PC-9 (cell line): Measurements from ENCODE around the gene KDM4D. TPM values are rescaled to one million over a fixed set of nuclear protein-coding genes. Genes with fewer than 3 reads are reported as not detected.

Experiments
- BruUV-seq: library from RNA; stranded (reverse); fragments of 400-500 nt; replicated peaks from 2 replicates; lab custom pipeline; 2021; lab: Mats Ljungman, UMichigan
- CTCF ChIA-PET: fragments of 300-600 bp; sonication (Branson Sonifier 250); formaldehyde crosslinking; loops from one replicate; lab custom pipeline; 2022; ENCODE audit warnings: antibody characterized with exemption; lab: Charles Lee
- POLR2A ChIA-PET: fragments of 300-600 bp; sonication (Branson Sonifier 250); formaldehyde crosslinking; loops from one replicate; lab custom pipeline; 2022; ENCODE audit warnings: antibody characterized with exemption; ENCODE audit not compliant: unreplicated experiment; lab: Charles Lee
- DNase-seq, 2 experiments: peaks; one replicate each; pipeline versions ENCODE4 v3.0.0 to v3.0.0-alpha.2; 2015 to 2022; ENCODE audit warnings: mixed read lengths in 1 of 2
- H2AFZ ChIP-seq: fragments of 200-600 bp; sonication (generic); 2 replicates; pipeline ENCODE4 v1.8.1; 2017; ENCODE audit warnings: antibody characterized with exemption
- H3F3A ChIP-seq: fragments of 200-600 bp; sonication (generic); 2 replicates; pipeline ENCODE4 v1.8.1; 2017; ENCODE audit warnings: antibody characterized with exemption, mild to moderate bottlenecking, low read depth; ENCODE audit not compliant: insufficient read depth
- H3K27ac ChIP-seq: fragments of 200-600 bp; sonication (generic); 2 replicates; pipeline ENCODE4 v1.6.1; 2016; ENCODE audit warnings: mixed run types
- H3K27me3 ChIP-seq: fragments of 200-600 bp; sonication (generic); 2 replicates; pipeline ENCODE4 v1.6.1; 2016; ENCODE audit warnings: low read depth, mixed run types; ENCODE audit not compliant: insufficient read depth
- H3K36me3 ChIP-seq: fragments of 200-600 bp; sonication (generic); 2 replicates; pipeline ENCODE4 v1.6.1; 2016; ENCODE audit warnings: low read depth, mixed run types
- H3K4me1 ChIP-seq: fragments of 200-600 bp; sonication (generic); replicated peaks from 2 replicates; pipeline ENCODE4 v1.6.1; 2016; ENCODE audit warnings: mixed run types; ENCODE audit not compliant: insufficient read depth
- H3K4me2 ChIP-seq: fragments of 200-600 bp; sonication (generic); 2 replicates; pipeline ENCODE4 v1.6.1; 2017; ENCODE audit warnings: mixed run types
- H3K4me3 ChIP-seq: fragments of 200-600 bp; sonication (generic); 2 replicates; pipeline ENCODE4 v1.6.1; 2016; ENCODE audit warnings: mixed run types
- H3K79me2 ChIP-seq: fragments of 200-600 bp; sonication (generic); 2 replicates; pipeline ENCODE4 v1.6.1; 2017; ENCODE audit warnings: low read depth, mixed run types
- H3K9me2 ChIP-seq: fragments of 200-600 bp; sonication (generic); 2 replicates; pipeline ENCODE4 v1.8.1; 2017; ENCODE audit warnings: mild to moderate bottlenecking; ENCODE audit not compliant: insufficient read depth
- H3K9me3 ChIP-seq: fragments of 200-600 bp; sonication (generic); 2 replicates; pipeline ENCODE4 v1.8.1; 2016; ENCODE audit warnings: low read depth; ENCODE audit not compliant: insufficient read depth
- H4K20me1 ChIP-seq: fragments of 200-600 bp; sonication (generic); 2 replicates; pipeline ENCODE4 v1.8.1; 2017; ENCODE audit not compliant: insufficient read depth
- CTCF ChIP-seq: fragments of 200-600 bp; sonication (generic); conservative IDR thresholded peaks from 2 replicates; pipeline ENCODE4 v1.6.1; 2017; ENCODE audit warnings: mixed run types, antibody characterized with exemption, mild to moderate bottlenecking, moderate library complexity
- EZH2 ChIP-seq: fragments of 200-600 bp; sonication (generic); IDR thresholded peaks from 2 replicates; pipeline ENCODE4 v1.8.0; 2017; ENCODE audit warnings: antibody characterized with exemption, low read depth
- intact Hi-C: fragments of 100-400 bp; cut with micrococcal nuclease; formaldehyde crosslinking; loops from one replicate; pipeline ENCODE4 v1.10.0; 2022; ENCODE audit not compliant: unreplicated experiment
- total RNA-seq: library from RNA; stranded (reverse); gene quantifications from 2 replicates; pipeline ENCODE4 v1.2.3, GENCODE V29; 2021

The KDM4D gene
- total RNA-seq, 1 experiment from 2014 or later, result 0.85 TPM

DNA sequence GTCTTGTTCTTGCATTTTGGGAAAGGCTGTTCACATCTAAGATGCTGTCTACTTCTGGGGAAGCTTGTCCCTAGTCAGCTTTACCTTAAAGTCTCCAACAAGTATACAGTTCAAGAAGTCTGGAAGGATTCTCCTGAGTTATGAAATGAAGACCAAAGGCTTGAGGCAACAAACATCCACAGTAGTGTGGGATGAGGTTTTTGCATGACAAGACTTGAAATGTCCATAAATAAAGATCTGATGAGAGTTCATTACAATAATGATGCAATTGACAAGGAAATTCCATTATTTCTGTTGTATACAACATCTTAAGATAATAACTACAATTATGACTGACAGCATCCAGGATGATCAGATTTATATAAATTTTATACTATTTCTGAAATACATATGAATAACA, 30.2 kb downstream of the KDM4D start:
- H3K4me3 ChIP-seq, result no peak overlapping the region
- H3K36me3 ChIP-seq, result no peaks in the 10 kb centered on the region
- no peaks in the 10 kb centered on the region for H3K4me1 ChIP-seq
- CTCF ChIA-PET, result no interaction called here
- H3K9me3 ChIP-seq, result peaks cover 4% of the 10 kb centered on the region; the same call in 1 of the 2 replicates
- TF ChIP-seq EZH2 (no peak), CTCF (no peak)
- H3K79me2 ChIP-seq, result no peaks in the 10 kb centered on the region
- DNase-seq, result no peak
- no peaks in the 10 kb centered on the region for H3K27me3 ChIP-seq
- no TSS peak for BruUV-seq
- no peak overlapping the region for H3K27ac ChIP-seq
- H4K20me1 ChIP-seq, result no peaks in the 10 kb centered on the region
- H3K9me2 ChIP-seq, result no peaks in the 10 kb centered on the region
- no peaks in the 10 kb centered on the region for H3F3A ChIP-seq
- H3K4me2 ChIP-seq, result no peak overlapping the region
- no peak overlapping the region for H2AFZ ChIP-seq
- POLR2A ChIA-PET, result no interaction called here
- intact Hi-C loops, result no loop called here

DNA sequence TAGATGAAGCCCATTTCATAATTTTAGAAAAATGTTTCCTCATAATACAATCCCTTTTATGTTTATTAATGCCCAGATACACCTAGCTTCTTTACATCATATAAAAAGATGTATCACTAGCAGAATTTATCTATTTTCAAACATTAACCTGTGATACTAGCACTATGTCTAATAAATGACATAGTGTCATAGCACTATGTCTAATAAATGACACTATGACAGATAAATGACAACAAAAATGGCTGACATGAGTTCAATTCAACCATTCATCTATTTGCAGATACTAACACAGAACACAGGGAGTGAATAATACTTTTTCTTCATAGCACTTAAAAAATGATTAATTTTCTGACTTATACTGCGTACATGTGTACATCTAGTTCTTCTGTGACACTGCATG, 32.1 kb downstream of the KDM4D start:
- H3K9me3 ChIP-seq, result peaks cover 4% of the 10 kb centered on the region; the same call in 1 of the 2 replicates
- ChIA-PET CTCF (no interaction called here), POLR2A (no interaction called here)
- H2AFZ ChIP-seq, result no peak overlapping the region
- no peaks in the 10 kb centered on the region for H3K4me1 ChIP-seq
- H3K4me2 ChIP-seq, result no peak overlapping the region
- no peaks in the 10 kb centered on the region for H3K36me3 ChIP-seq
- no peaks in the 10 kb centered on the region for H3K9me2 ChIP-seq
- no peaks in the 10 kb centered on the region for H3K27me3 ChIP-seq
- no peaks in the 10 kb centered on the region for H4K20me1 ChIP-seq
- no peaks in the 10 kb centered on the region for H3K79me2 ChIP-seq
- no peaks in the 10 kb centered on the region for H3F3A ChIP-seq
- intact Hi-C loops, result no loop called here
- H3K4me3 ChIP-seq, result no peak overlapping the region
- no peak for DNase-seq
- BruUV-seq, result no TSS peak
- TF ChIP-seq CTCF (no peak), EZH2 (no peak)
- no peak overlapping the region for H3K27ac ChIP-seq

- CTCF ChIA-PET, result no interaction called here
- BruUV-seq, result no TSS peak
These were observed 37.9 kb downstream of the KDM4D start for GRCh38 chr11:95011376-95011775.

More at GRCh38 chr11:95011376-95011775, 37.9 kb downstream of the KDM4D start:
- peaks cover 4% of the 10 kb centered on the region; the same call in 1 of the 2 replicates for H3K9me3 ChIP-seq
- H3K27ac ChIP-seq, result no peak overlapping the region
- no peaks in the 10 kb centered on the region; the same call in 1 of the 2 replicates for H3F3A ChIP-seq
- H3K36me3 ChIP-seq, result no peaks in the 10 kb centered on the region
- no peak overlapping the region for H3K4me2 ChIP-seq
- H3K9me2 ChIP-seq, result no peaks in the 10 kb centered on the region
- H3K4me3 ChIP-seq, result no peak overlapping the region
- no peaks in the 10 kb centered on the region for H3K4me1 ChIP-seq
- no peak for DNase-seq
- intact Hi-C loops, result no loop called here
- no peaks in the 10 kb centered on the region for H3K27me3 ChIP-seq
- H2AFZ ChIP-seq, result no peak overlapping the region
- no peaks in the 10 kb centered on the region for H3K79me2 ChIP-seq
- no peaks in the 10 kb centered on the region for H4K20me1 ChIP-seq
- POLR2A ChIA-PET, result no interaction called here
- TF ChIP-seq EZH2 (no peak), CTCF (no peak)
